ENCODE data around the gene LDHD. TPM values are rescaled to one million over a fixed set of nuclear protein-coding genes. Genes with fewer than 3 reads are reported as not detected.

Gene LDHD
- total and polyA plus RNA-seq, 9 of the 15 experiments (the other 6 are each of a cell fraction or from before 2014, with no cell fraction given), result 0.19 to 0.86 (median 0.54) TPM; not detected in 3

GRCh38 chr16:75066861-75067447 lies 49.6 kb downstream of the LDHD start (continued):
- no peak for TF ChIP-seq MAFK (IDR thresholded peaks at IDR 0.05; ENCODE audit: low read length)
- TF ChIP-seq MXD1 (CRISPR knock-in tag; IDR thresholded peaks at IDR 0.05; ENCODE audit: borderline replicate concordance, poor library complexity, severe bottlenecking), result no peak
- no peak for TF ChIP-seq ID3 (CRISPR knock-in tag; IDR thresholded peaks at IDR 0.05)
- 0 out of 2 replicates have a peak, but pooled peaks have one; percentile 37 for TF ChIP-seq ID3 (tag; IDR thresholded peaks at IDR 0.05)
- peak; percentile 35 for TF ChIP-seq CXXC5 (CRISPR knock-in tag; IDR thresholded peaks at IDR 0.05)
- no peak for TF ChIP-seq ZNF699 (CRISPR knock-in tag; IDR thresholded peaks at IDR 0.05; ENCODE audit: insufficient replicate concordance)
- no peak for TF ChIP-seq ETV1 (tag; conservative IDR thresholded peaks at IDR 0.05; ENCODE audit: low read depth)
- no peak for TF ChIP-seq PURB (CRISPR knock-in tag; IDR thresholded peaks at IDR 0.05; ENCODE audit: low read depth)
- TF ChIP-seq HOMEZ (CRISPR knock-in tag; IDR thresholded peaks at IDR 0.05), result 0 out of 2 replicates have a peak, but pooled peaks have one; percentile 31
- TF ChIP-seq SRSF1 (IDR thresholded peaks at IDR 0.05; ENCODE audit: low read depth, low read length), result no peak
- TF ChIP-seq ERF (CRISPR knock-in tag; IDR thresholded peaks at IDR 0.05), result 0 out of 2 replicates have a peak, but pooled peaks have one; percentile 70
- TF ChIP-seq CBFA2T3 (IDR thresholded peaks at IDR 0.05), result no peak
- TF ChIP-seq FUS (optimal IDR thresholded peaks at IDR 0.05; ENCODE audit: low read depth, low read length), result no peak
- TF ChIP-seq TSC22D4 (tag; IDR thresholded peaks at IDR 0.05), result no peak
- TF ChIP-seq LCOR (CRISPR knock-in tag; IDR thresholded peaks at IDR 0.05), result no peak
- TF ChIP-seq GMEB1 (CRISPR knock-in tag; IDR thresholded peaks at IDR 0.05), result 0 out of 2 replicates have a peak, but pooled peaks have one; percentile 29
- no peak for TF ChIP-seq NEUROD1 (IDR thresholded peaks at IDR 0.05; ENCODE audit: borderline replicate concordance, low read depth, low read length, partially characterized antibody)
- no peak for TF ChIP-seq DLX4 (CRISPR knock-in tag; IDR thresholded peaks at IDR 0.05)
- TF ChIP-seq ZNF717 (CRISPR knock-in tag; IDR thresholded peaks at IDR 0.05), result no peak
- peak; percentile 78 for TF ChIP-seq ZNF311 (CRISPR knock-in tag; IDR thresholded peaks at IDR 0.05)
- no peak for TF ChIP-seq ZNF12 (CRISPR knock-in tag; IDR thresholded peaks at IDR 0.05)
- TF ChIP-seq RFX7 (CRISPR knock-in tag; IDR thresholded peaks at IDR 0.05), result no peak
- no peak for TF ChIP-seq NR4A1 (CRISPR knock-in tag; IDR thresholded peaks at IDR 0.05)
- TF ChIP-seq NR4A1 (tag; IDR thresholded peaks at IDR 0.05), result peak; percentile 61; the same call in 1 of the 2 replicates
- no peak for TF ChIP-seq MAFF (IDR thresholded peaks at IDR 0.05; ENCODE audit: low read length)
- peak; percentile 75 for TF ChIP-seq DMBX1 (CRISPR knock-in tag; IDR thresholded peaks at IDR 0.05; ENCODE audit: borderline replicate concordance)
- no peak for TF ChIP-seq GATAD2B (IDR thresholded peaks at IDR 0.05; ENCODE audit: borderline replicate concordance)
